Panc1 (cell line): ENCODE data around the gene CEBPE.

ENCODE experiments used
- CTCF ChIP-seq: fragments of 450-650 bp; IDR thresholded peaks from 2 replicates; pipeline ENCODE4 v1.5.1; 2017; ENCODE audit warnings: mild to moderate bottlenecking
- TCF7L2 ChIP-seq: IDR thresholded peaks from 2 replicates; pipeline ENCODE4 v1.6.1; 2011; ENCODE audit warnings: mild to moderate bottlenecking, low read depth, low read length, inconsistent platforms

GRCh38 chr14:23118506-23119362 is at the start of gene CEBPE:
- TF ChIP-seq CTCF (no peak), TCF7L2 (no peak)
